Stimulated activated CD8-positive, alpha-beta memory T cell treated with anti-CD3 and anti-CD28 coated beads, Interleukin-12 subunit alpha, Interleukin-12 subunit beta, amount 100 ng/mL, for 24 hours (primary cell): ENCODE measurements around the gene NR3C1.

Source experiments
- DNase-seq: peaks from one replicate; pipeline ENCODE4 v3.0.0-alpha.2; 2020; ENCODE audit errors: extremely low read depth

Gene NR3C1

DNA sequence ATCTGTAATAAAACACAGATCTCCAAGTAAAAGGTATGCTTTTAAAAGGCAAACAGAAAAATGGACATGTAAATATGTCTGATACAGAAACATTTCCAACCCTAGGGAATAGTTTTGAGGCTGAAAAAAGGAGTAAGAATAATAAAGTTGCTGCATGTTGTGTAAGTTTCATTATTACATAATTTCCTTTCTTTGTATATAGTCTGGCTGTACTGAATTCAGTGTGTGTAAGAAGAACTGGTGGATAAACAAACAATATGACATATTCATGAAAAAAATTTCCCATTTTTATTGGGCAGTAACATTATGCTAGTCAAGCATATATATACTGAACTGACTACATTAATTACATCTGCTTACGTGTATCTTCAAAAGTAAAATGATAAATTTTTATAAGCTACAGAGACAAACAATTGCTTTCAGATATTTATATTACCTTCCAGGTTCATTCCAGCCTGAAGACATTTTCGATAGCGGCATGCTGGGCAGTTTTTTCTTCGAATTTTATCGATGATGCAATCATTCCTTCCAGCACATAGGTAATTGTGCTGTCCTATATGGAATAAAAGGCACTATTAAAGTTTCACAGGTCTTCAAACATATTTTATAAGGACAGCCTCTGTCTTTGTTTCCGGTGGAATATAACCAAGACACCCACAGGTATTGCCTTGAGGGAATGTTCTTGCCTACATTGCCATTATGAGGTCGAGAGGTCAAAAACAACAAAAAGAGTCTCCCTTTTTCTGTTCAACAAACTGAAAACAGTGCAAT is 93.6 kb downstream of the NR3C1 start:
- no peak for DNase-seq

DNA sequence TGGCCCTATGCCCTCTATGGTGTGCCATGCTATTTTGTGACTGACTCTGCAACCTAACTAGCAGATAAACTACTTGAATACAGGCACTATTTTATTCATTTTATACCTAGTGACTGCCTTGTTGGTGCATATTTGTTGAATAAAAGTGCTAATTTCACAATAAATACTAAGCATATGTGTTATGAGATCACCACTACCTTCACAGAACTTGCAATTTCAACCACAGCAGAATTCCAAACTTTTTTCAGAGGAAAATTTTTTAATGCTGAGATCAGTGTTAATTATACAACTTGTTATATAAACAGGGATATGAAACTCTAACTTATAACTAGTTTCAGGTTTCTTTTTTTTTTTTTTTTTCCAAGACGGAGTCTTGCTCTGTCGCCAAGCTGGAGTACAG is 94.8 kb downstream of the NR3C1 start:
- DNase-seq, result no peak

DNA sequence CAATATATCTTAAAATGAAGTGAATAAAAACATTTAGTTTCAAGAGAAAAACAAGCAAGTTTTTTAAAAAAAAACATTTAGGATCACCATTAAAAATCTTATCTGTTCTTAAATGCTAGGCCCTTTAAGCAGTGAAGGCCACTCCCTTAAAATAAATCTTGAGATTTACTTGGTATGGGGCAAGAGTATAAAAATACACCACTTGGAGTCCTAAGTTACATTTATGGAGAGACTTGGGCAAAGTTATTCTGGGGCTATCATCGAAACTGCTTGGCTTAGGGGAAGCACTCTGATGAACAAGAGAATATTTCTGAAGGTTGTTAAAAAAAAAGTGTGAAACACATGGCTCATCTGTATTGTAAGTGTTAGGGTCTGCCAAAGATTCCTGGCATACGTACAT is 97.4 kb downstream of the NR3C1 start:
- no peak for DNase-seq

DNA sequence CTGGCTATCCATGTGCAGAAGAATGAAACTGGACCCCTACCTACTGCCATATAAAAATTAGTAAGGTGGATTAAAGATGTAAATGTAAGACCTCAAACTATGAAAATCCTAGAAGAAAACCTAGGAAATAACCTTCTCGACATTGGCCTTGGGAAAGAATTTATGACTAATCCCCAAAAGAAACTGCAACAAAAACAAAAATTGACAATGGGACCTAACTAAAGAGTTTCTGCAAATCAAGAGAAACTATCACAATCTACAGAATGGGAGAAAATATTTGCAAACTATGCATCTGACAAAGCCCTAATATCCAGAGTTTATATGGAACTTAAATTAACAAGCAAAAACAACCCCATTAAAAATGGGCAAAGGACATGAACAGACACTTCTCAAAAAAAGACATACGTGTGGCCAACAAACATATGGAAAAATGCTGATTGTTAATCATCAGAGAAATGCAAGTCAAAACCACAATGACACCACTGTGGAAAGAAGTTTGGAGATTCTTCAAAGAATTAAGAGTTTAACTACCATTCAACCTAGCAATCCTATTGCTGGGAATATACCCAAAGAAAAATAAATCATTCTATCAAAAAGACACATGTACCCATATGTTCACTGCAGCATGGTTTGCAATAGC is 98.5 kb downstream of the NR3C1 start:
- DNase-seq, result no peak

- DNase-seq, result no peak
Measured at GRCh38 chr5:143302341-143303045, 101.0 kb downstream of the NR3C1 start.

- DNase-seq, result no peak
Measured at GRCh38 chr5:143297756-143298155, 105.7 kb downstream of the NR3C1 start.

- DNase-seq, result no peak
Measured at GRCh38 chr5:143290125-143290524, 113.4 kb downstream of the NR3C1 start.

- DNase-seq, result no peak
Measured at GRCh38 chr5:143284521-143284920, 119.0 kb downstream of the NR3C1 start.

DNA sequence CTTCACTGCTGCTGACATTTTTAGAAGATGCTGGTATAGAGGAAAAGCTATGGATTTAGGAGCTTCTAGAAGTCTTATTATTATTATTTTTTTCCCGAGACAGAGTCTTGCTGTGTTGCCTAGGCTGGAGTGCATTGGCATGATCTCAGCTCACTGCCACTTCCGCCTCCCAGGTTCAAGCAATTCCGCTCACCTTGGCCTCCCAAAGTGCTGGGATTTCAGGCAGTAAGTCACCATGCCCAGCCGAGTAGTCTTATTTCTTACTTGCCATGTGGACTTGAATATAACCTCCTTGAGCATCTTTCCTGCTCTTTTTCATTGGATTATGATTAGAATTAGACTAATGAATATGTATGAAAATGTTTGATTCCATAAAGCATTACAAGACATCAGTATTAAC is 119.5 kb downstream of the NR3C1 start:
- DNase-seq, result no peak

GRCh38 chr5:143281226-143281625 is 122.3 kb downstream of the NR3C1 start:
- DNase-seq, result no peak

DNA sequence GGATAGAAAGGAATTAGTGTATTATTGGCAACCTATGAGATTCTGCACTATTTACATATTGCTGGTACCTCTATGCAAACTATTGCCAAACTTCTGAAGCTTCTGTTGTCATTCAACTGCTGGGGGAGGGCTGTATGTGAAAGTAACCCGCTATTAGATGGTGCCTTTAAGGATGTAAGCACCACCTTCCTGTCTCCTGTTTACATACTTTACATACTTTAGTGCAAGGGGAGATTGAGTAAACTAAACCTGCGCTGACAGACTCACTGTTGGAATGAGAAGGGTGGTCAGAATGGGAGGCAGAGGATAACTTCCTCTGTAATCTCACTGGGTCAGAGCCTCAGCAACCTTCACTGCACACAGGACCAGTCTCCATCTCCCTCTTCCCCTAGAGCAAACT is 123.8 kb downstream of the NR3C1 start:
- DNase-seq, result no peak

DNA sequence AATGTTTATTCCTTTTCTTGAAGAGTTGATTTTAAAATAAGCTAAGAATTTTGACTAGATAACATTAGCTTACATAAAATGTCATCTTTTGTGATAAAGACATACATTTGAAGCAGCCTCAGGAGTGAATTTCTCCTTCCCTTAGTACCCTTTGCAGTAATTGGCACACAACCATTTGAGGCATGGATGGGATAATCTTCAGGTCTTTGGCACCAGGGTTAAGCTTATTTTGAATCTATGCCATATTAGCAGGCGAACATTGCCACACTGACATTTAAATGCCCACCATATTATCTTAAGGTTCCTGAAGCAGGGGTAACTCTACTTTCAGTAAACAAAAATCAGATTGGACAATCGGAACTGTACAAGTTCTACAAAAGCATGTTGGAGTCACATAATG is 126.0 kb downstream of the NR3C1 start:
- no peak for DNase-seq

- no peak for DNase-seq
Measured at GRCh38 chr5:143275512-143276363, 127.7 kb downstream of the NR3C1 start.

GRCh38 chr5:143274952-143275351 is 128.5 kb downstream of the NR3C1 start:
- no peak for DNase-seq

GRCh38 chr5:143271431-143271830 is 132.1 kb downstream of the NR3C1 start:
- DNase-seq, result no peak

- no peak for DNase-seq
Measured at GRCh38 chr5:143268388-143268787, 135.1 kb downstream of the NR3C1 start.

- no peak for DNase-seq
Measured at GRCh38 chr5:143267186-143267585, 136.3 kb downstream of the NR3C1 start.

DNA sequence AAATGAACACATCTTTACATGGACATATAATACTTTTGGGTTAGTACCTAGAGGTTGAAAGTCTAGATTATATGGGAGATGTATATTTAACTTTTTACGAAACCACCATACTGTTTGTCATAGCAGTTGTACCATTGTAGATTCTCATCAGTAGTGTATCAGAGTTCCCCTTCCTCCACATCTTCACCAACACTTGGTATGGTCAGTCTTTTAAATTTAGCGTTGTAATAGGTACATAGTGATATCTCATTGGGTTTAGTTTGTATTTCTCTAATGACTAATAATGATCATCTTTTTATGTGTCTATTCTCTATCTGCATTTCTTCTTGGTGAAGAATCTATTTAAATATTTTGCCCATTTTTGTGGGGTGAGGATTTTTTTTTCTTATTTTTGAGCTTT is 137.5 kb downstream of the NR3C1 start:
- no peak for DNase-seq

DNA sequence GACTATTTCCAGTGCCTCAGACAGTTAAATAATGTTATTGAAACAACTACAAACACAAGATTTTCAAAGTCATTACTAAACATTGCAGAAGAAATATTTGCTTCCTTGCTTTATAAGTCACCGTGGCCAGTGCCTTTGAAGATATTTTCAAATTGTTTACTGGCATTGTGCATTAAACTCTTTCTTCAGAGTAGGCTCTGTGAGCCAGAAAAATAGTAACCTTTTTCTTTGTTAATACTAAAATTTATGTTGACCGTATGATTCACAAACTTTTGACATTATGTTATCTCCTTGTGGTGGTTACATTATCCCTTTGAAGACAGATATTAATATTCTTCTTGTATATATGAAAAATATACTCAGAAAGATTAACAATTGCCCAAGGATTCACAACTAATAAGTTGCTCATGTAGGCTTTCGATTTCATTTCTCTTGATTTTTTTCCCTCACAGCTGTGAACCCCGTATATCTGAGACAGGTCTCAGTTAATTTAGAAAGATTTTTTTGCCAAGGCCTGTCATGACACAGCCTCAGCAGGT is 140.1 kb downstream of the NR3C1 start:
- DNase-seq, result no peak

GRCh38 chr5:143262393-143263174 is 140.9 kb downstream of the NR3C1 start:
- DNase-seq, result no peak
